ENCODE measurements around the gene POLR1D. TPM values are rescaled to one million over a fixed set of nuclear protein-coding genes. Genes with fewer than 3 reads are reported as not detected.

POLR1D gene
- total RNA-seq, 1 experiment from 2014 or later = 161 TPM

DNA sequence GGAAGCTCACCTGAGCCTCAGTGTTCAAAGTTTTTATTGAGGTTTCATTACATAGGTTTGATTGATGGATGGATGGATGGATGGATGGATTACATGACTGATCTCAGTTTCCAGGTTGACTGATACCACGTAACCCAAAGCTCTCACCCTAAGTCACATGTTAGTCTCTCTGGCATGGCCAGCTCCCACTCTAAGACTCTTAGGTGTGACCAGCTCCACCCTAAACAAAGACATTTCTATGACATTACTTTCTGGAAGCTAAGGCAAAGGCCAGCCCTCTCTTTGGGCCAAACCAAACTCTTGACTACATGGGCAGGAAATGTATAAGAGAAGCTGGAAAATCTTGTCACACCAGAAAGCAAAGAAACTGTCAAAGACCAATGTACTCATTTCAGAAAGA is 28.6 kb downstream of the POLR1D start:
- no peaks in the 10 kb centered on the region for H3K27me3 ChIP-seq (ENCODE audit: low read length)
- no peak overlapping the region for H3K9ac ChIP-seq (ENCODE audit: low read length)
- no peak for DNase-seq
- H3K27ac ChIP-seq (ENCODE audit: low read length) = no peak overlapping the region
- H4K20me1 ChIP-seq (ENCODE audit: insufficient read depth, low read depth, low read length) = no peaks in the 10 kb centered on the region
- H3K4me3 ChIP-seq (ENCODE audit: low read length) = no peak overlapping the region
- no peak overlapping the region for H2AFZ ChIP-seq (ENCODE audit: low read length)
- peaks cover 85% of the 10 kb centered on the region for H3K79me2 ChIP-seq (ENCODE audit: low read length)
- peaks cover 73% of the 10 kb centered on the region for H3K36me3 ChIP-seq (ENCODE audit: insufficient read depth, low read length)
- H3K4me2 ChIP-seq (ENCODE audit: low read depth, low read length, poor library complexity, severe bottlenecking) = no peak overlapping the region
- H3K9me2 ChIP-seq (replicated peaks; ENCODE audit: insufficient read depth, low read length) = no peaks in the 10 kb centered on the region
- H3K9me3 ChIP-seq (ENCODE audit: low read length) = peaks cover 5% of the 10 kb centered on the region
- H3K4me1 ChIP-seq (ENCODE audit: low read length) = no peaks in the 10 kb centered on the region

DNA sequence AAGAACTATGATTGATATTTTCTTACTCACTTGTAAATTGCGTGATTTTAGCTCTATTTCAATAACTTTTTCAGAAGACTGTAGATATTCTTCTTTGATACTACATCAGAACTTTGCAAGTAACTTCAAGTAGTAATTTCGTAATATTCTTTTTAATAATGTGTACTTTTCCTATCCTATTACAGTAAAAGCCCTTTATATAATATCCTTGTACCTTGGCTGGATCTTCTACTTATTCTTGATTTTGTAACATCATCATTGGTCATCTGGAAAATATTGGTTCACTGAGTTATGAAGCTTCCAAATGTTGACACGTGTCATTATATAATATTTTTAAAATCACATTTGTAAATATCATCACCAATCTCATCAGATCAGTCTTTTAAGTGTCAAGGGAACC is 32.4 kb downstream of the POLR1D start:
- Histone ChIP-seq H3K9me3 (ENCODE audit: low read length) (peaks cover 3% of the 10 kb centered on the region), H4K20me1 (ENCODE audit: insufficient read depth, low read depth, low read length) (no peaks in the 10 kb centered on the region), H3K79me2 (ENCODE audit: low read length) (peaks cover 88% of the 10 kb centered on the region), H3K9me2 (replicated peaks; ENCODE audit: insufficient read depth, low read length) (no peaks in the 10 kb centered on the region), H3K4me3 (ENCODE audit: low read length) (no peak overlapping the region), H3K27me3 (ENCODE audit: low read length) (no peaks in the 10 kb centered on the region), H3K4me1 (ENCODE audit: low read length) (no peaks in the 10 kb centered on the region), H2AFZ (ENCODE audit: low read length) (no peak overlapping the region), H3K9ac (ENCODE audit: low read length) (no peak overlapping the region), H3K27ac (ENCODE audit: low read length) (no peak overlapping the region), H3K36me3 (ENCODE audit: insufficient read depth, low read length) (peaks cover 38% of the 10 kb centered on the region), H3K4me2 (ENCODE audit: low read depth, low read length, poor library complexity, severe bottlenecking) (no peak overlapping the region)
- DNase-seq = no peak

DNA sequence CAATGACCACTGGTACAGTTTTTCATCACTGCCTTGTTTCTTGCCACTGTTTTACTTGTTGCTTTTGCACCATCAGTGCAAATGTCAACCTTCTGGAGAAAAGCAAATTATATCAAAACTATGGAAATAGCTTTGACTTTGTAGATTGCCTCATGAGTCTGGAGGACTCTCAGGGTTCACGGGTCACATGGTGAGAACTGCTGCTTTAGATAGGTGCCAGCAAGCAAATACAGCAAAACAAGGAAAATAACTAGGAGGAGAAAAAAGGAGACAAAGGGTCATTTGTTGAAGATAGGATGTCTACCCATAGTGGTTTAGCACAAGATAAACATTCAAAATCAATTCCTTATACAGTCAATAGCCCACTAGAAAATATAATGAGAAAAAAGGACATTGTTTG is 33.1 kb downstream of the POLR1D start:
- no peak overlapping the region for H3K4me3 ChIP-seq (ENCODE audit: low read length)
- no peak overlapping the region for H3K4me2 ChIP-seq (ENCODE audit: low read depth, low read length, poor library complexity, severe bottlenecking)
- no peaks in the 10 kb centered on the region for H3K9me2 ChIP-seq (replicated peaks; ENCODE audit: insufficient read depth, low read length)
- H3K9me3 ChIP-seq (ENCODE audit: low read length) = no peaks in the 10 kb centered on the region; the same call in 1 of the 2 replicates
- no peaks in the 10 kb centered on the region for H3K27me3 ChIP-seq (ENCODE audit: low read length)
- no peaks in the 10 kb centered on the region for H4K20me1 ChIP-seq (ENCODE audit: insufficient read depth, low read depth, low read length)
- no peak overlapping the region for H3K9ac ChIP-seq (ENCODE audit: low read length)
- DNase-seq = no peak
- H3K27ac ChIP-seq (ENCODE audit: low read length) = no peak overlapping the region
- H3K4me1 ChIP-seq (ENCODE audit: low read length) = no peaks in the 10 kb centered on the region
- peaks cover 31% of the 10 kb centered on the region for H3K36me3 ChIP-seq (ENCODE audit: insufficient read depth, low read length)
- peaks cover 88% of the 10 kb centered on the region for H3K79me2 ChIP-seq (ENCODE audit: low read length)
- no peak overlapping the region for H2AFZ ChIP-seq (ENCODE audit: low read length)

DNA sequence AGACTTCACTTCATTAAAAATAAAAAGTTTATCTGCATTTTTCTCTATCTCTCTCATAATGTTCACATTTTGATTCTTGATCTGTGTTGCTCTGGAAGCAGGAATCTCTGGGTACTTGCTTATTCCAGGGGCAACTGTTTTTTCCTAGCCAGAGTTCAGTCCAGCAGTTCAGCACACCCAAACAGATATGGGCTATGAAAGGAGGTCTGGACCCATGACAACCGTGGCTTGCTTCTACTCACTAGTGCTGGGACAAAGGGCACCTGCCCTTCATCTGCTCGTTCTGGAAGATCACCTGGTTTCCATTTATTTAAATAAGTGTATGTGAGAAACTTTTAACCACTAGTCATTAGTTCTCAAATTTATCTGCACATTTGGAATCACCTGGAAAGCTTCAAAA is 36.0 kb downstream of the POLR1D start:
- no peaks in the 10 kb centered on the region for H4K20me1 ChIP-seq (ENCODE audit: insufficient read depth, low read depth, low read length)
- no peak overlapping the region for H3K9ac ChIP-seq (ENCODE audit: low read length)
- H3K4me1 ChIP-seq (ENCODE audit: low read length) = no peaks in the 10 kb centered on the region
- no peak overlapping the region for H2AFZ ChIP-seq (ENCODE audit: low read length)
- no peak overlapping the region for H3K4me2 ChIP-seq (ENCODE audit: low read depth, low read length, poor library complexity, severe bottlenecking)
- no peaks in the 10 kb centered on the region for H3K9me2 ChIP-seq (replicated peaks; ENCODE audit: insufficient read depth, low read length)
- DNase-seq = no peak
- no peak overlapping the region for H3K4me3 ChIP-seq (ENCODE audit: low read length)
- no peaks in the 10 kb centered on the region for H3K27me3 ChIP-seq (ENCODE audit: low read length)
- H3K9me3 ChIP-seq (ENCODE audit: low read length) = no peaks in the 10 kb centered on the region
- peaks cover 81% of the 10 kb centered on the region for H3K79me2 ChIP-seq (ENCODE audit: low read length)
- peaks cover 9% of the 10 kb centered on the region; the same call in 1 of the 2 replicates for H3K36me3 ChIP-seq (ENCODE audit: insufficient read depth, low read length)
- H3K27ac ChIP-seq (ENCODE audit: low read length) = no peak overlapping the region

DNA sequence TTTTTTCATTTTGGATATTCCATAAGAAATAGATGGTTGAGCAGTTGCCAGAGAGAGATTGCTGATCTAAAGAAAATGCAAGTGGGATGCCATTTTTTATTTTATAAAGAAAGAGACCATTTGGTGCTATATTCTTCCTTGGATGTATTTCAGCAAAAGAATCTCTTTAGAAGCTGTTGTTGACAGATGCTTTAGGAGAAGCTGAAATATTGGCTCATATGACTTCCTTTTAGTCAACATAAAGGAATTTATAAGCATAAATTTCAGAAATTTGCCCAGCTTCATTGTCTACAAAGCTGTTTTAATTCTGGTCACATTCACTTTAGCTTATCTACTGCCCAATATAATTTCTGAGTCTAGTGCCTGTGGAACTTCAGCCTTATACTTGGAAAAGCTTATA is 36.9 kb downstream of the POLR1D start:
- peaks cover 76% of the 10 kb centered on the region for H3K79me2 ChIP-seq (ENCODE audit: low read length)
- 0 out of 2 replicates have a peak, but pooled peaks cover under 1% of the 10 kb centered on the region for H4K20me1 ChIP-seq (ENCODE audit: insufficient read depth, low read depth, low read length)
- peaks cover 9% of the 10 kb centered on the region; the same call in 1 of the 2 replicates for H3K36me3 ChIP-seq (ENCODE audit: insufficient read depth, low read length)
- no peaks in the 10 kb centered on the region for H3K27me3 ChIP-seq (ENCODE audit: low read length)
- no peaks in the 10 kb centered on the region for H3K9me3 ChIP-seq (ENCODE audit: low read length)
- no peak overlapping the region for H3K4me3 ChIP-seq (ENCODE audit: low read length)
- no peaks in the 10 kb centered on the region for H3K9me2 ChIP-seq (replicated peaks; ENCODE audit: insufficient read depth, low read length)
- H3K9ac ChIP-seq (ENCODE audit: low read length) = no peak overlapping the region
- no peak overlapping the region for H2AFZ ChIP-seq (ENCODE audit: low read length)
- no peaks in the 10 kb centered on the region for H3K4me1 ChIP-seq (ENCODE audit: low read length)
- no peak for DNase-seq
- no peak overlapping the region for H3K27ac ChIP-seq (ENCODE audit: low read length)
- H3K4me2 ChIP-seq (ENCODE audit: low read depth, low read length, poor library complexity, severe bottlenecking) = no peak overlapping the region

DNA sequence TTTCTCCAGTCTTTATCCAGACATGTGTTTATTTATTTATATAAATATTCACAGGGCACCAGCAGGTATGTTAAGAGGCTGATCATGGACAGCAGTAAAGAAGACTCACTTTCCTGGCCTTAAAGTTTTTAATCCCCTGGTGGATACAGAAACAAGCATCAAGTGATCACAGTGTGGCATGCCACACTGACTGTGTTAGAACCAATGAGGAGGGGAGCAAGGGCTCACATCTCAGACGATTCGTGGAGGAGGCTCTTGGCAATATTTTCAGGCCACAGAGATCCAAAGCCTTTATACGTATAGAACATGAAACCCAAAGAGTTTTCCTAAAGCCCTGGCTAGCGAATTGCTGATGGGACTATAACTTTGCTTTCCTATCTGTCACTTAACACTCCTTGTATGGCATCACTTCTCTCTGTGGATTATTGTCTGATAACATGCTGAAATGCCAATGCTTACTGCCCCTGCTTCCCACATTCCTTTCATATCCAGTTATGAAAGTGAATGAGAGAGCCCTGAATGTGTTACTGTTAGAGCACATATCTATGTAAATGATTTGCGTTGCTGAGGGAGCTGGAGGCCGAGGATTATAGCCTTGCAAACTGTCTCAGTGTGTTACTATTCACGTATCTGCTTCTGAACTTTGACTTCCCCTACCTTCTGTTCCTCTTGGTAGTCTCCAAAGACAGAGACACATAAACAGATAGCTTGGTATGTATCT is 37.6 kb downstream of the POLR1D start:
- Histone ChIP-seq H3K9ac (ENCODE audit: low read length) (no peak overlapping the region), H3K4me1 (ENCODE audit: low read length) (no peaks in the 10 kb centered on the region), H3K36me3 (ENCODE audit: insufficient read depth, low read length) (peaks cover 3% of the 10 kb centered on the region; the same call in 1 of the 2 replicates), H4K20me1 (ENCODE audit: insufficient read depth, low read depth, low read length) (0 out of 2 replicates have a peak, but pooled peaks cover 7% of the 10 kb centered on the region), H3K27me3 (ENCODE audit: low read length) (no peaks in the 10 kb centered on the region), H3K4me3 (ENCODE audit: low read length) (no peak overlapping the region), H3K9me3 (ENCODE audit: low read length) (no peaks in the 10 kb centered on the region), H3K4me2 (ENCODE audit: low read depth, low read length, poor library complexity, severe bottlenecking) (no peak overlapping the region), H3K27ac (ENCODE audit: low read length) (no peak overlapping the region), H2AFZ (ENCODE audit: low read length) (no peak overlapping the region), H3K79me2 (ENCODE audit: low read length) (peaks cover 69% of the 10 kb centered on the region), H3K9me2 (replicated peaks; ENCODE audit: insufficient read depth, low read length) (no peaks in the 10 kb centered on the region)
- no peak for DNase-seq

DNA sequence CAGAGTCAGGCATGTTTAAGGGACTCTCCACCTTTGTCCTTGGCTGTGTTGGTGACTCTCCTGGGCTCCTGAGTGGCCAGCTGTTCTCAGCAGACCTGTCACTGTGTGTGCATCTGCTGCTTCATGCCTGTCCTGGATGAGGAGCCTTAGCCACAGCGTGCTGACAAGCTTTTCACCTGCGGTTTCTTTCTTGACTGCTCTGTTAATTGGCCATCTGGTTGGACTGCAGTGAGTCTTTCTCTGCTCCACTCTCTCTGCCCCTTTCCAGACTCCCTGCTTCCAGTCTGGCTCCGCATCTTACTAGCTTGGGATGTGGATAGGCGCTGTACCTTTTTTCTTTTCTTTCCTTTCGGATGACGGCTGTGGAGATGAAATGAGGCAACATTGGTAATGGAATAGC is 38.8 kb downstream of the POLR1D start:
- H3K27ac ChIP-seq (ENCODE audit: low read length) = no peak overlapping the region
- DNase-seq = no peak
- H3K4me1 ChIP-seq (ENCODE audit: low read length) = no peaks in the 10 kb centered on the region
- H4K20me1 ChIP-seq (ENCODE audit: insufficient read depth, low read depth, low read length) = 0 out of 2 replicates have a peak, but pooled peaks cover 10% of the 10 kb centered on the region
- no peak overlapping the region for H3K4me2 ChIP-seq (ENCODE audit: low read depth, low read length, poor library complexity, severe bottlenecking)
- no peak overlapping the region for H2AFZ ChIP-seq (ENCODE audit: low read length)
- peaks cover under 1% of the 10 kb centered on the region; the same call in 1 of the 2 replicates for H3K36me3 ChIP-seq (ENCODE audit: insufficient read depth, low read length)
- H3K9me3 ChIP-seq (ENCODE audit: low read length) = no peaks in the 10 kb centered on the region
- no peak overlapping the region for H3K9ac ChIP-seq (ENCODE audit: low read length)
- H3K9me2 ChIP-seq (replicated peaks; ENCODE audit: insufficient read depth, low read length) = no peaks in the 10 kb centered on the region
- H3K79me2 ChIP-seq (ENCODE audit: low read length) = peaks cover 57% of the 10 kb centered on the region
- no peak overlapping the region for H3K4me3 ChIP-seq (ENCODE audit: low read length)
- H3K27me3 ChIP-seq (ENCODE audit: low read length) = no peaks in the 10 kb centered on the region

DNA sequence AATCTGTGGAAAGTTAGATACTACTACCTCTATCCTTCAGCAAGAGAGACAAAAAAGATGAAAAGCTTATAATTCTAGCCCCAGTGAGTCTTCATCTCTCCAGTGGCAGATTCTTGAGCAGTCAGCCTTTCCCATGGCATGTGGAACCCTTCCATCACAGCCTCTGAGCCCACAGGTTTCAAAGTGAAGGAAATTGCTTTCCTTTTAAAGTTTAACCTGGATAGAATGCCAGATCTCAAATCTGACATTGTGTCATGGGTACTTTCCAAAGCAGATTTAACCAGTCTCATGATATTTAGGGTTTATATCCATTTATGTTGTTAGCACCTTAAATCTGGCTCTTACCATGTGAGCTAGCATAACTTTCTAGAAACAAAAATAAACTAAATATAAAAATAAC is 39.3 kb downstream of the POLR1D start:
- DNase-seq = no peak
- Histone ChIP-seq H3K36me3 (ENCODE audit: insufficient read depth, low read length) (peaks cover 5% of the 10 kb centered on the region; the same call in 1 of the 2 replicates), H3K9me2 (replicated peaks; ENCODE audit: insufficient read depth, low read length) (no peaks in the 10 kb centered on the region), H3K27me3 (ENCODE audit: low read length) (no peaks in the 10 kb centered on the region), H2AFZ (ENCODE audit: low read length) (no peak overlapping the region), H3K4me2 (ENCODE audit: low read depth, low read length, poor library complexity, severe bottlenecking) (no peak overlapping the region), H3K4me1 (ENCODE audit: low read length) (no peaks in the 10 kb centered on the region), H3K9me3 (ENCODE audit: low read length) (no peaks in the 10 kb centered on the region), H3K9ac (ENCODE audit: low read length) (no peak overlapping the region), H3K79me2 (ENCODE audit: low read length) (peaks cover 52% of the 10 kb centered on the region), H3K27ac (ENCODE audit: low read length) (no peak overlapping the region), H4K20me1 (ENCODE audit: insufficient read depth, low read depth, low read length) (0 out of 2 replicates have a peak, but pooled peaks cover 10% of the 10 kb centered on the region), H3K4me3 (ENCODE audit: low read length) (no peak overlapping the region)
